Umbilical cord (tissue), 2 donors: ENCODE measurements around the gene FAP. TPM values are rescaled to one million over a fixed set of nuclear protein-coding genes. Genes with fewer than 3 reads are reported as not detected.

Experiments
- DNase-seq: peaks from one replicate; pipeline ENCODE4 v3.0.0-alpha.2; 2015; ENCODE audit warnings: low spot score
- total RNA-seq: library from RNA; depleted of rRNA; stranded (reverse); fragments of >200 nt; gene quantifications from one replicate; pipeline ENCODE4 v1.2.3, GENCODE V29; 2014; ENCODE audit warnings: low replicate concordance; ENCODE audit not compliant: insufficient read depth

Gene FAP
- total RNA-seq, 1 donor from 2014 or later, result 161 TPM

GRCh38 chr2:162127422-162127821 lies 115.8 kb downstream of the FAP start:
- no peak for DNase-seq

DNA sequence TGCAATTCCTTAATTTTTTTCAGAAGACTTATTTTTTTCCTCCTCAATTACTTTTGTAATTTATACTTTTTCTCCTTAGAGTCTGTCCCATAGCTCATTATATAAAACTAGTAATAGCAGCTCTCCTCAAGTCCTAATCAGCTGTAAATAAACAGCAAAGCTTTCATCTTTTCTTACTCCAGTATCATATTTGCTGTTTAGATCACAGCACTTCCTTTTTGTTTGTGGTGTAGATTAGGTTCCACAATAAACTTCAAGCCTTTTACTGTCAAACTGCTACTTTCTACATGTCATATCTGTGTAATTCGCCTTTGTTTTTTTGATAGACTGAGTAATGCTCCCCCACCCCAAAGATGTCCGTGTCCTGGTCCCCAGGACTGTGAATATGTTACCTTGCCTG lies 116.7 kb downstream of the FAP start:
- no peak for DNase-seq

- DNase-seq, result peak; percentile 77
These were observed 117.1 kb downstream of the FAP start for GRCh38 chr2:162126111-162126519.

- DNase-seq, result peak; percentile 7
These were observed 118.1 kb downstream of the FAP start for GRCh38 chr2:162125138-162125537.

GRCh38 chr2:162123806-162124758 lies 119.2 kb downstream of the FAP start:
- DNase-seq, result peak; percentile 64

Other genes starting within 250 kb of the FAP start
- gene DPP4, start 169.2 kb downstream of the FAP start, total RNA-seq, result 86.7 TPM
- 2.4 TPM for gene GCG, start 91.2 kb downstream of the FAP start, total RNA-seq
- gene IFIH1, start 75.2 kb upstream of the FAP start, total RNA-seq, result 17.1 TPM
- 11.8 TPM for gene GCA, start 100.7 kb upstream of the FAP start, total RNA-seq